Liver (tissue), 3 donors: Measurements from ENCODE around the gene VPS26A.

Experiments
- EGR1 ChIP-seq, 2 donors: IDR thresholded peaks; 2 replicates each; pipeline ENCODE4 v1.6.1; 2016 to 2018; ENCODE audit warnings: antibody characterized with exemption in 2 of 2, low read depth in 2 of 2
- FOXA1 ChIP-seq: IDR thresholded peaks from 2 replicates; pipeline ENCODE4 v1.6.1; 2016; ENCODE audit warnings: antibody characterized with exemption
- HNF4A ChIP-seq, 2 donors: conservative IDR thresholded peaks; 2 replicates each; pipeline ENCODE4 v1.6.1; 2016; ENCODE audit warnings: antibody characterized with exemption in 2 of 2, mild to moderate bottlenecking in 2 of 2
- HNF4G ChIP-seq: IDR thresholded peaks from 2 replicates; pipeline ENCODE4 v1.6.1; 2016; ENCODE audit warnings: antibody characterized with exemption
- SP1 ChIP-seq: IDR thresholded peaks from 2 replicates; pipeline ENCODE4 v1.6.1; 2018; ENCODE audit warnings: antibody characterized with exemption, mild to moderate bottlenecking
- YY1 ChIP-seq: IDR thresholded peaks from 2 replicates; pipeline ENCODE4 v1.6.1; 2016; ENCODE audit warnings: antibody characterized with exemption, mild to moderate bottlenecking
- TF ChIP-seq, protein P1 (sequence below): fragments of 150-350 bp; IDR thresholded peaks from 2 replicates; pipeline ENCODE4 v1.5.1; 2017; ENCODE audit warnings: improper control_type of control experiment, low read depth, low read length; ENCODE audit not compliant: missing input control
- TF ChIP-seq, protein P2 (sequence below): IDR thresholded peaks from 2 replicates; pipeline ENCODE4 v1.6.1; 2016; ENCODE audit warnings: antibody characterized with exemption, mild to moderate bottlenecking
- TF ChIP-seq, protein P3 (sequence below): IDR thresholded peaks from 2 replicates; pipeline ENCODE4 v1.6.1; 2016; ENCODE audit warnings: antibody characterized with exemption
- donor health status: healthy.
- donor health status: healthy.

DNA sequence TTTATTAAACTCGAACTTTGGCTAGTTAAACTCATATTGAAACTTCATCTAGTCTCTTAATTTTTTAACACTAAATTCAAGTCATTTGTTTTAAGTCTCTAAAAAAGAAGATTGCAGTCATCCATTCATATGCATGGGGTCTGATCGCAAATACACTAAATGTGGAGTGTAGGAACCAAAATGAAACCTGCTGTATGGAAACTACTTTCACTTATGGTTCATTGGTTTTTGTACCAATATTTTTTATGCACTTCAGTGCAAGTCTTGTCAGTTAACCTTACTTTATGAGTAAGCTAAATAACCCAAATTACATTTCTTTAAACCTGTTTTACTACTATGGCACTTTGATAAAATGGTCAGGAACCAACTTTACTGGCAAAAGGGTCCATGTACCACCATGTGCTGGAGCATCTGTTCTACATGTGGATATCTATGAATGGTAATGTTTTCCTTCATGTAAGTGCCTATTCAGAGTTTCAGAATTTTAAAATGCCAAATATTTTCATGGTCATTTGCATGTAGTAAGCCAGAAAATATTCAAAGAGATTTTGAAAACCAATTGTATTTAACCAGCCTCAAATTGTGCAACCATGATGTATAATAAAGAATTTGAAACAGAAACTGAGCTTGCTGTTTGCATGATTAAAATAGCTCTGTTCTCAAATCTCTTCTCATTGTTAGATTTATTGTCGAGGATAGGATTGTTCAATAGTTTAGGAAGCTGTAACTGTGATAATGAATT lies 48.4 kb downstream of the VPS26A start:
- TF ChIP-seq, protein P1, sequence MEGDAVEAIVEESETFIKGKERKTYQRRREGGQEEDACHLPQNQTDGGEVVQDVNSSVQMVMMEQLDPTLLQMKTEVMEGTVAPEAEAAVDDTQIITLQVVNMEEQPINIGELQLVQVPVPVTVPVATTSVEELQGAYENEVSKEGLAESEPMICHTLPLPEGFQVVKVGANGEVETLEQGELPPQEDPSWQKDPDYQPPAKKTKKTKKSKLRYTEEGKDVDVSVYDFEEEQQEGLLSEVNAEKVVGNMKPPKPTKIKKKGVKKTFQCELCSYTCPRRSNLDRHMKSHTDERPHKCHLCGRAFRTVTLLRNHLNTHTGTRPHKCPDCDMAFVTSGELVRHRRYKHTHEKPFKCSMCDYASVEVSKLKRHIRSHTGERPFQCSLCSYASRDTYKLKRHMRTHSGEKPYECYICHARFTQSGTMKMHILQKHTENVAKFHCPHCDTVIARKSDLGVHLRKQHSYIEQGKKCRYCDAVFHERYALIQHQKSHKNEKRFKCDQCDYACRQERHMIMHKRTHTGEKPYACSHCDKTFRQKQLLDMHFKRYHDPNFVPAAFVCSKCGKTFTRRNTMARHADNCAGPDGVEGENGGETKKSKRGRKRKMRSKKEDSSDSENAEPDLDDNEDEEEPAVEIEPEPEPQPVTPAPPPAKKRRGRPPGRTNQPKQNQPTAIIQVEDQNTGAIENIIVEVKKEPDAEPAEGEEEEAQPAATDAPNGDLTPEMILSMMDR, result no peak
- no peak for TF ChIP-seq HNF4G
- TF ChIP-seq EGR1 (IDR thresholded peaks at IDR 0.05; ENCODE audit: low read depth in 2 of 2), result no peak
- TF ChIP-seq, protein P2, sequence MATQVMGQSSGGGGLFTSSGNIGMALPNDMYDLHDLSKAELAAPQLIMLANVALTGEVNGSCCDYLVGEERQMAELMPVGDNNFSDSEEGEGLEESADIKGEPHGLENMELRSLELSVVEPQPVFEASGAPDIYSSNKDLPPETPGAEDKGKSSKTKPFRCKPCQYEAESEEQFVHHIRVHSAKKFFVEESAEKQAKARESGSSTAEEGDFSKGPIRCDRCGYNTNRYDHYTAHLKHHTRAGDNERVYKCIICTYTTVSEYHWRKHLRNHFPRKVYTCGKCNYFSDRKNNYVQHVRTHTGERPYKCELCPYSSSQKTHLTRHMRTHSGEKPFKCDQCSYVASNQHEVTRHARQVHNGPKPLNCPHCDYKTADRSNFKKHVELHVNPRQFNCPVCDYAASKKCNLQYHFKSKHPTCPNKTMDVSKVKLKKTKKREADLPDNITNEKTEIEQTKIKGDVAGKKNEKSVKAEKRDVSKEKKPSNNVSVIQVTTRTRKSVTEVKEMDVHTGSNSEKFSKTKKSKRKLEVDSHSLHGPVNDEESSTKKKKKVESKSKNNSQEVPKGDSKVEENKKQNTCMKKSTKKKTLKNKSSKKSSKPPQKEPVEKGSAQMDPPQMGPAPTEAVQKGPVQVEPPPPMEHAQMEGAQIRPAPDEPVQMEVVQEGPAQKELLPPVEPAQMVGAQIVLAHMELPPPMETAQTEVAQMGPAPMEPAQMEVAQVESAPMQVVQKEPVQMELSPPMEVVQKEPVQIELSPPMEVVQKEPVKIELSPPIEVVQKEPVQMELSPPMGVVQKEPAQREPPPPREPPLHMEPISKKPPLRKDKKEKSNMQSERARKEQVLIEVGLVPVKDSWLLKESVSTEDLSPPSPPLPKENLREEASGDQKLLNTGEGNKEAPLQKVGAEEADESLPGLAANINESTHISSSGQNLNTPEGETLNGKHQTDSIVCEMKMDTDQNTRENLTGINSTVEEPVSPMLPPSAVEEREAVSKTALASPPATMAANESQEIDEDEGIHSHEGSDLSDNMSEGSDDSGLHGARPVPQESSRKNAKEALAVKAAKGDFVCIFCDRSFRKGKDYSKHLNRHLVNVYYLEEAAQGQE, result no peak
- no peak for TF ChIP-seq FOXA1
- no peak for TF ChIP-seq SP1
- TF ChIP-seq, protein P3, sequence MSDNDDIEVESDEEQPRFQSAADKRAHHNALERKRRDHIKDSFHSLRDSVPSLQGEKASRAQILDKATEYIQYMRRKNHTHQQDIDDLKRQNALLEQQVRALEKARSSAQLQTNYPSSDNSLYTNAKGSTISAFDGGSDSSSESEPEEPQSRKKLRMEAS, result no peak
- TF ChIP-seq HNF4A (conservative IDR thresholded peaks at IDR 0.05), result no peak
- TF ChIP-seq YY1, result no peak
